Neuronal stem cell (in vitro differentiated cells): ENCODE measurements around the gene P2RY8.

Experiments used
- DNase-seq: peaks from one replicate; pipeline ENCODE4 v3.0.0-alpha.2; 2013; ENCODE audit warnings: low spot score
- H2AFZ ChIP-seq: one replicate; pipeline ENCODE4 v1.6.1; 2013; ENCODE audit warnings: mild to moderate bottlenecking, low read length, inconsistent platforms
- H2AK5ac ChIP-seq: 2 replicates; pipeline ENCODE4 v1.6.1; 2013; ENCODE audit warnings: low read depth, mild to moderate bottlenecking, inconsistent platforms, low read length, moderate library complexity, mixed read lengths
- H2BK120ac ChIP-seq: 2 replicates; pipeline ENCODE4 v1.6.1; 2013; ENCODE audit warnings: low read depth, mild to moderate bottlenecking, inconsistent platforms, low read length, moderate library complexity, mixed read lengths
- H2BK12ac ChIP-seq: one replicate; pipeline ENCODE4 v1.6.1; 2013; ENCODE audit warnings: low read length, inconsistent platforms
- H2BK15ac ChIP-seq: 2 replicates; pipeline ENCODE4 v1.6.1; 2013; ENCODE audit warnings: mild to moderate bottlenecking, low read length, inconsistent platforms, mixed read lengths
- H2BK5ac ChIP-seq: one replicate; pipeline ENCODE4 v1.6.1; 2013; ENCODE audit warnings: inconsistent platforms, mild to moderate bottlenecking, low read length, moderate library complexity
- H3K14ac ChIP-seq: one replicate; pipeline ENCODE4 v1.6.1; 2013; ENCODE audit warnings: low read length, inconsistent platforms
- H3K18ac ChIP-seq: 2 replicates; pipeline ENCODE4 v1.6.1; 2013; ENCODE audit warnings: low read length, inconsistent platforms
- H3K23ac ChIP-seq: 2 replicates; pipeline ENCODE4 v1.6.1; 2013; ENCODE audit warnings: low read depth, mild to moderate bottlenecking, mixed read lengths, low read length, inconsistent platforms; ENCODE audit not compliant: poor library complexity
- H3K27ac ChIP-seq: replicated peaks from 3 replicates; pipeline ENCODE4 v1.5.1; 2013; ENCODE audit warnings: low read length, inconsistent platforms
- H3K27me3 ChIP-seq, 3 experiments: 2 replicates each; pipeline ENCODE4 v1.6.1; 2013; ENCODE audit warnings: low read length in 3 of 3, mild to moderate bottlenecking in 2 of 3, inconsistent platforms in 1 of 3, low read depth in 1 of 3, mixed read lengths in 1 of 3, moderate library complexity in 1 of 3; ENCODE audit not compliant: control insufficient read depth in 3 of 3, insufficient read depth in 3 of 3
- H3K36me3 ChIP-seq, 2 donors: replicated peaks in 1 of 2; 2 replicates each; pipeline ENCODE4 v1.6.1; 2013; ENCODE audit warnings: low read length in 2 of 2; ENCODE audit not compliant: control insufficient read depth in 2 of 2, insufficient read depth in 2 of 2
- H3K4ac ChIP-seq: 2 replicates; pipeline ENCODE4 v1.6.1; 2013; ENCODE audit warnings: inconsistent platforms, mild to moderate bottlenecking, low read length, moderate library complexity
- H3K4me1 ChIP-seq, 2 donors: 1 replicate in 1 of 2; 2 replicates in 1 of 2; pipeline ENCODE4 v1.6.1; 2013; ENCODE audit warnings: low read length in 2 of 2, low read depth in 1 of 2; ENCODE audit not compliant: control insufficient read depth in 2 of 2, insufficient read depth in 1 of 2
- H3K4me2 ChIP-seq: one replicate; pipeline ENCODE4 v1.6.1; 2013; ENCODE audit warnings: mild to moderate bottlenecking, low read length, inconsistent platforms; ENCODE audit not compliant: insufficient read depth, poor library complexity, severe bottlenecking
- H3K4me3 ChIP-seq, 2 donors: 2 replicates each; pipeline ENCODE4 v1.5.1; 2013; ENCODE audit warnings: low read length in 2 of 2, mild to moderate bottlenecking in 2 of 2, inconsistent platforms in 1 of 2, moderate library complexity in 1 of 2
- H3K79me1 ChIP-seq: one replicate; pipeline ENCODE4 v1.6.1; 2013; ENCODE audit warnings: low read depth, mild to moderate bottlenecking, inconsistent platforms, low read length, moderate library complexity
- H3K9ac ChIP-seq: one replicate; pipeline ENCODE4 v1.6.1; 2013; ENCODE audit warnings: mild to moderate bottlenecking, low read depth, low read length, inconsistent platforms; ENCODE audit not compliant: poor library complexity
- H3K9me3 ChIP-seq, 2 donors: replicated peaks in 1 of 2; 2 replicates each; pipeline versions ENCODE3 to v1.6.1; 2013; ENCODE audit warnings: low read length in 2 of 2, mild to moderate bottlenecking in 2 of 2, inconsistent platforms in 1 of 2, low read depth in 1 of 2, mixed read lengths in 1 of 2, moderate library complexity in 1 of 2; ENCODE audit not compliant: control insufficient read depth in 2 of 2, insufficient read depth in 1 of 2
- H4K8ac ChIP-seq: one replicate; pipeline ENCODE4 v1.6.1; 2013; ENCODE audit warnings: low read depth, mild to moderate bottlenecking, inconsistent platforms, low read length, moderate library complexity
- H4K91ac ChIP-seq: one replicate; pipeline ENCODE4 v1.6.1; 2013; ENCODE audit warnings: low read length, low read depth, mild to moderate bottlenecking, inconsistent platforms; ENCODE audit not compliant: poor library complexity
- WGBS, 2 donors: extraction: QIAGEN DNeasy Blood & Tissue Kit; methylation state at CpG; one replicate each; pipeline ENCODE4 v1.1.7; 2013; ENCODE audit warnings: missing lambda C conversion rate in 2 of 2, mixed read lengths in 1 of 2; ENCODE audit not compliant: insufficient read length in 2 of 2, insufficient replicate concordance in 1 of 2; ENCODE audit errors: extremely low coverage in 2 of 2; 5-methylcytosine and 5-hydroxymethylcytosine counted together

P2RY8 gene

GRCh38 chrX:1488141-1488540 lies 48.8 kb downstream of the P2RY8 start:
- H3K4me3 ChIP-seq: no peak overlapping the region
- no peak overlapping the region for H3K4ac ChIP-seq
- H3K14ac ChIP-seq: no peak overlapping the region
- H3K27ac ChIP-seq: no peak overlapping the region
- no peak overlapping the region for H3K4me2 ChIP-seq
- no peak overlapping the region for H2AFZ ChIP-seq
- H2BK120ac ChIP-seq: no peak overlapping the region
- H2BK12ac ChIP-seq: no peak overlapping the region
- no peaks in the 10 kb centered on the region for H3K79me1 ChIP-seq
- no peak overlapping the region for H3K23ac ChIP-seq
- H4K8ac ChIP-seq: no peak overlapping the region
- no peak overlapping the region for H2BK15ac ChIP-seq
- no peaks in the 10 kb centered on the region for H3K27me3 ChIP-seq
- peak overlapping the region; percentile 4 for H3K18ac ChIP-seq
- no peak overlapping the region for H4K91ac ChIP-seq
- H3K4me1 ChIP-seq: no peaks in the 10 kb centered on the region
- no peak for DNase-seq
- peak overlapping the region; percentile 45 for H3K9ac ChIP-seq
- no peak overlapping the region for H2AK5ac ChIP-seq
- no CpG with 5 or more reads among the region's 3 CpGs for WGBS, 2 donors
- H3K9me3 ChIP-seq: peaks cover 2 to 3% of the 10 kb centered on the region in 2 donors
- H2BK5ac ChIP-seq: no peak overlapping the region
- no peaks in the 10 kb centered on the region for H3K36me3 ChIP-seq

DNA sequence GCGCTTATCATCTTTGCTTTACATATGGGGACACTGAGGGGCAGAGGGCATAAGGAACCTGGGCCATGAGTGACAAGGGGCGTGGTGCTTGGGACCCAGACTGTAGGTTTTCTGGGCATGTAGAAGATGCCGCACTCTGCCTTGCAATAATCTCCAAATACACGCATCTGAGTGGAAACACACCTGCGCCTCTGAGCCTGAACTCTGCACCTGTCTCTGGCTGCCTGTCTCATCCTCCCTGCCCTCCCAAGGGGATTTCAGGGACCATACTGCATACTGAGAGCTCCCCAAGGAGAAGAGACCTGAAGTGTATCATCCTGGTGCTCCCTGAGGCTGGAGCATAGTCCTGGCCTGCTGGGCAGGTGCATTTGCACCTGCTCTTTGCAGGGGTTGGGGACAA lies 49.6 kb downstream of the P2RY8 start:
- H3K79me1 ChIP-seq: no peaks in the 10 kb centered on the region
- no peak overlapping the region for H2BK12ac ChIP-seq
- no peak overlapping the region for H2BK5ac ChIP-seq
- no peak for DNase-seq
- H2AFZ ChIP-seq: no peak overlapping the region
- H3K18ac ChIP-seq: peak overlapping the region; percentile 27
- no peak overlapping the region for H3K27ac ChIP-seq
- no peak overlapping the region for H3K14ac ChIP-seq
- no peak overlapping the region for H3K4me3 ChIP-seq
- no peak overlapping the region for H4K8ac ChIP-seq
- H2BK120ac ChIP-seq: no peak overlapping the region
- H3K27me3 ChIP-seq: no peaks in the 10 kb centered on the region
- H3K4ac ChIP-seq: no peak overlapping the region
- H3K9ac ChIP-seq: no peak overlapping the region
- no peak overlapping the region for H3K23ac ChIP-seq
- no peak overlapping the region for H3K4me2 ChIP-seq
- peak overlapping the region; percentile 72 for H2AK5ac ChIP-seq
- H3K9me3 ChIP-seq: peaks cover 0 to 2% of the 10 kb centered on the region in 2 donors
- H4K91ac ChIP-seq: no peak overlapping the region
- no peak overlapping the region for H2BK15ac ChIP-seq
- no CpG with 5 or more reads among the region's 5 CpGs for WGBS, 2 donors
- H3K4me1 ChIP-seq: no peaks in the 10 kb centered on the region
- H3K36me3 ChIP-seq: no peaks in the 10 kb centered on the region

GRCh38 chrX:1486749-1487361 lies 50.1 kb downstream of the P2RY8 start:
- DNase-seq: no peak
- Histone ChIP-seq H3K27ac (no peak overlapping the region), H3K4ac (no peak overlapping the region), H3K4me3 (no peak overlapping the region), H2BK12ac (peak overlapping the region; percentile 35), H4K91ac (no peak overlapping the region), H3K4me2 (no peak overlapping the region), H3K36me3 (no peaks in the 10 kb centered on the region), H3K9ac (no peak overlapping the region), H3K18ac (peak overlapping the region; percentile 77), H3K27me3 (no peaks in the 10 kb centered on the region), H2BK120ac (no peak overlapping the region), H4K8ac (peak overlapping the region; percentile 72), H3K4me1 (no peaks in the 10 kb centered on the region), H3K9me3 (peaks cover 0 to 2% of the 10 kb centered on the region in 2 donors), H2BK15ac (peak overlapping the region; percentile 6), H3K14ac (peak overlapping the region; percentile 27), H3K23ac (no peak overlapping the region), H2AFZ (peak overlapping the region; percentile 66), H3K79me1 (no peaks in the 10 kb centered on the region), H2BK5ac (no peak overlapping the region), H2AK5ac (peak overlapping the region; percentile 72)
- no CpG with 5 or more reads among the region's 18 CpGs for WGBS, 2 donors

- WGBS, 2 donors: no CpG with 5 or more reads among the region's 5 CpGs
- Histone ChIP-seq H2AFZ (peak overlapping the region; percentile 66), H2BK5ac (no peak overlapping the region), H2BK12ac (no peak overlapping the region), H3K36me3 (no peaks in the 10 kb centered on the region), H3K27ac (no peak overlapping the region), H3K14ac (no peak overlapping the region), H3K9ac (no peak overlapping the region), H3K9me3 (peaks cover 0 to 2% of the 10 kb centered on the region in 2 donors), H2BK15ac (no peak overlapping the region), H3K23ac (no peak overlapping the region), H3K79me1 (no peaks in the 10 kb centered on the region), H4K91ac (no peak overlapping the region), H3K27me3 (no peaks in the 10 kb centered on the region), H4K8ac (no peak overlapping the region), H3K4ac (no peak overlapping the region), H2AK5ac (no peak overlapping the region), H2BK120ac (no peak overlapping the region), H3K4me3 (peak overlapping the region in 1 of 2 donors; percentile 31), H3K4me2 (no peak overlapping the region), H3K4me1 (no peaks in the 10 kb centered on the region), H3K18ac (no peak overlapping the region)
- no peak for DNase-seq
Measured at GRCh38 chrX:1486177-1486576, 50.8 kb downstream of the P2RY8 start.
